IMR-90 (cell line): ENCODE data around the gene EAF1. TPM values are rescaled to one million over a fixed set of nuclear protein-coding genes. Genes with fewer than 3 reads are reported as not detected.

ENCODE experiments used
- ATAC-seq: fragments of 200-7000 bp; cut with Tn5 transposase; 2 replicates; pipeline ENCODE4 v1.9.1; 2020; ENCODE audit warnings: low read depth, mild to moderate bottlenecking, moderate library complexity
- BruUV-seq: library from RNA; stranded (reverse); fragments of 400-500 nt; replicated peaks from 2 replicates; lab custom pipeline; 2021; lab: Mats Ljungman, UMichigan
- CTCF ChIA-PET: fragments of 300-600 bp; formaldehyde crosslinking; extraction: SDS; loops from one replicate; lab custom pipeline; 2021; ENCODE audit warnings: antibody characterized with exemption; lab: Yijun Ruan, JAX
- POLR2A ChIA-PET: fragments of 300-600 bp; sonication (Branson Sonifier 250); formaldehyde crosslinking; loops from one replicate; lab custom pipeline; 2022; ENCODE audit warnings: antibody characterized with exemption; ENCODE audit not compliant: unreplicated experiment; lab: Charles Lee
- DNase-seq: peaks from one replicate; pipeline ENCODE4 v3.0.0; 2013
- H2AFZ ChIP-seq: replicated peaks from 2 replicates; pipeline ENCODE3; 2013; ENCODE audit warnings: low read length, mild to moderate bottlenecking; ENCODE audit not compliant: poor library complexity
- H2AK5ac ChIP-seq: 2 replicates; pipeline ENCODE4 v1.6.1; 2013; ENCODE audit warnings: low read depth, low read length, inconsistent platforms
- H2AK9ac ChIP-seq: replicated peaks from 2 replicates; pipeline ENCODE3; 2013; ENCODE audit warnings: mild to moderate bottlenecking, low read depth, low read length, moderate library complexity; ENCODE audit not compliant: poor library complexity
- H2BK120ac ChIP-seq: 2 replicates; pipeline ENCODE4 v1.6.1; 2013; ENCODE audit warnings: low read depth, low read length, inconsistent platforms
- H2BK15ac ChIP-seq: 3 replicates; pipeline ENCODE4 v1.6.1; 2013; ENCODE audit warnings: low read depth, low read length, inconsistent platforms
- H2BK20ac ChIP-seq: 2 replicates; pipeline ENCODE4 v1.6.1; 2013; ENCODE audit warnings: low read depth, mild to moderate bottlenecking, inconsistent platforms, low read length, moderate library complexity
- H2BK5ac ChIP-seq: 2 replicates; pipeline ENCODE4 v1.6.1; 2013; ENCODE audit warnings: mild to moderate bottlenecking, low read depth, low read length, inconsistent platforms; ENCODE audit not compliant: poor library complexity, severe bottlenecking
- H3K14ac ChIP-seq: replicated peaks from 2 replicates; pipeline ENCODE4 v1.6.1; 2013; ENCODE audit warnings: low read depth, low read length, inconsistent platforms
- H3K18ac ChIP-seq: 2 replicates; pipeline ENCODE4 v1.6.1; 2013; ENCODE audit warnings: low read depth, low read length, control low read depth
- H3K23ac ChIP-seq: 2 replicates; pipeline ENCODE4 v1.6.1; 2013; ENCODE audit warnings: low read depth, low read length, inconsistent platforms
- H3K27ac ChIP-seq: 2 replicates; pipeline ENCODE4 v1.5.1; 2013; ENCODE audit warnings: mild to moderate bottlenecking, control low read depth, low read length; ENCODE audit not compliant: insufficient read depth
- H3K27me3 ChIP-seq: 2 replicates; pipeline ENCODE4 v1.6.1; 2013; ENCODE audit warnings: low read length; ENCODE audit not compliant: control insufficient read depth, insufficient read depth
- H3K36me3 ChIP-seq: 2 replicates; pipeline ENCODE4 v1.6.1; 2013; ENCODE audit warnings: low read length, mixed read lengths; ENCODE audit not compliant: control insufficient read depth, insufficient read depth
- H3K4ac ChIP-seq: 2 replicates; pipeline ENCODE4 v1.6.1; 2013; ENCODE audit warnings: low read depth, low read length, inconsistent platforms
- H3K4me1 ChIP-seq: 2 replicates; pipeline ENCODE4 v1.6.1; 2013; ENCODE audit warnings: low read length, mixed read lengths; ENCODE audit not compliant: control insufficient read depth, insufficient read depth
- H3K4me2 ChIP-seq: 2 replicates; pipeline ENCODE4 v1.6.1; 2013; ENCODE audit warnings: low read depth, mild to moderate bottlenecking, control low read depth, low read length, moderate library complexity
- H3K4me3 ChIP-seq: 2 replicates; pipeline ENCODE4 v1.5.1; 2013; ENCODE audit warnings: low read depth, mild to moderate bottlenecking, control low read depth, low read length, moderate library complexity; ENCODE audit not compliant: insufficient read depth
- H3K56ac ChIP-seq: 2 replicates; pipeline ENCODE4 v1.6.1; 2013; ENCODE audit warnings: low read length, inconsistent platforms; ENCODE audit not compliant: insufficient read depth; ENCODE audit errors: extremely low read depth
- H3K79me1 ChIP-seq, 2 experiments: 2 replicates each; pipeline ENCODE4 v1.6.1; 2013; ENCODE audit warnings: low read length in 2 of 2, inconsistent platforms in 1 of 2, low read depth in 1 of 2
- H3K9ac ChIP-seq: 2 replicates; pipeline ENCODE4 v1.6.1; 2013; ENCODE audit warnings: low read depth, low read length, control low read depth
- H3K9me1 ChIP-seq: 2 replicates; pipeline ENCODE4 v1.6.1; 2013; ENCODE audit warnings: low read length, inconsistent platforms; ENCODE audit not compliant: insufficient read depth
- H3K9me3 ChIP-seq: 2 replicates; pipeline ENCODE4 v1.6.1; 2013; ENCODE audit warnings: low read length; ENCODE audit not compliant: control insufficient read depth, insufficient read depth
- H4K20me1 ChIP-seq: 2 replicates; pipeline ENCODE4 v1.6.1; 2013; ENCODE audit warnings: low read length, inconsistent platforms; ENCODE audit not compliant: insufficient read depth
- H4K5ac ChIP-seq: 2 replicates; pipeline ENCODE4 v1.6.1; 2013; ENCODE audit warnings: mild to moderate bottlenecking, low read depth, low read length, control low read depth
- H4K8ac ChIP-seq, 2 experiments: 2 replicates each; pipeline ENCODE4 v1.6.1; 2013; ENCODE audit warnings: low read depth in 2 of 2, low read length in 2 of 2, control low read depth in 1 of 2, inconsistent platforms in 1 of 2
- H4K91ac ChIP-seq: 2 replicates; pipeline ENCODE4 v1.6.1; 2013; ENCODE audit warnings: low read depth, low read length, inconsistent platforms; ENCODE audit not compliant: insufficient read depth
- BHLHE40 ChIP-seq: fragments of 150-350 bp; IDR thresholded peaks from 2 replicates; pipeline ENCODE4 v1.6.1; 2016; ENCODE audit warnings: mild to moderate bottlenecking, low read depth, low read length
- CEBPB ChIP-seq: IDR thresholded peaks from 2 replicates; pipeline ENCODE4 v1.6.1; 2012; ENCODE audit warnings: low read depth, low read length, improper control_type of control experiment
- CHD1 ChIP-seq: IDR thresholded peaks from 2 replicates; pipeline ENCODE4 v1.6.1; 2012; ENCODE audit warnings: low read depth, low read length, improper control_type of control experiment
- CTCF ChIP-seq: conservative IDR thresholded peaks from 2 replicates; pipeline ENCODE4 v1.5.1; 2012; ENCODE audit warnings: mild to moderate bottlenecking, low read depth, low read length, improper control_type of control experiment
- FOS ChIP-seq: fragments of 150-350 bp; IDR thresholded peaks from 2 replicates; pipeline ENCODE4 v1.6.1; 2016; ENCODE audit warnings: low read depth, low read length
- MAFK ChIP-seq: IDR thresholded peaks from 2 replicates; pipeline ENCODE4 v1.6.1; 2012; ENCODE audit warnings: low read depth, low read length, improper control_type of control experiment
- MAZ ChIP-seq: IDR thresholded peaks from 2 replicates; pipeline ENCODE4 v1.6.1; 2012; ENCODE audit warnings: low read depth, mild to moderate bottlenecking, low read length, improper control_type of control experiment, moderate library complexity, borderline replicate concordance
- MXI1 ChIP-seq: IDR thresholded peaks from 2 replicates; pipeline ENCODE4 v1.6.1; 2012; ENCODE audit warnings: low read depth, mild to moderate bottlenecking, low read length, moderate library complexity, borderline replicate concordance
- NFE2L2 ChIP-seq: fragments of 150-350 bp; IDR thresholded peaks from 2 replicates; pipeline ENCODE4 v1.6.1; 2016; ENCODE audit warnings: low read depth, mild to moderate bottlenecking, low read length
- POLR2A ChIP-seq: IDR thresholded peaks from 2 replicates; pipeline ENCODE4 v1.6.1; 2012; ENCODE audit warnings: mild to moderate bottlenecking, low read depth, low read length
- RAD21 ChIP-seq: IDR thresholded peaks from 2 replicates; pipeline ENCODE4 v1.6.1; 2012; ENCODE audit warnings: low read length, improper control_type of control experiment
- RCOR1 ChIP-seq: IDR thresholded peaks from 2 replicates; pipeline ENCODE4 v1.6.1; 2012; ENCODE audit warnings: mild to moderate bottlenecking, low read length, improper control_type of control experiment; ENCODE audit not compliant: insufficient replicate concordance
- RFX5 ChIP-seq: IDR thresholded peaks from 2 replicates; pipeline ENCODE4 v1.8.0; 2012; ENCODE audit warnings: low read depth, mild to moderate bottlenecking, low read length, moderate library complexity
- SMC3 ChIP-seq: fragments of 150-350 bp; IDR thresholded peaks from 2 replicates; pipeline ENCODE4 v1.6.1; 2016; ENCODE audit warnings: low read depth, mild to moderate bottlenecking, antibody characterized with exemption, low read length, moderate library complexity
- WGBS, 2 experiments: methylation state at CpG; one replicate each; pipeline versions ENCODE4 v1.1.5 to v1.1.7; 2013; ENCODE audit warnings: missing lambda C conversion rate in 2 of 2; ENCODE audit not compliant: insufficient read length in 1 of 2; ENCODE audit errors: extremely low coverage in 2 of 2; 5-methylcytosine and 5-hydroxymethylcytosine counted together
- dilution Hi-C: fragments of 300-500 bp; cut with HindIII; formaldehyde crosslinking; loops from one replicate; pipeline ENCODE4 v1.14.3; 2018; ENCODE audit warnings: low sequenced_read_pairs; ENCODE audit not compliant: unreplicated experiment
- in situ Hi-C: fragments of 300-500 bp; cut with MboI; formaldehyde crosslinking; loops from 3 replicates; pipeline ENCODE4 v1.14.3; 2019; ENCODE audit warnings: low sequenced_read_pairs, inconsistent platforms, mixed read lengths
- intact Hi-C: fragments of 100-400 bp; cut with micrococcal nuclease; formaldehyde crosslinking; loops from 2 replicates; pipeline ENCODE4 v1.10.0; 2022
- polyA plus RNA-seq, 3 experiments: library from polyadenylated mRNA; depleted of rRNA; stranded (reverse); fragments of >200 nt; gene quantifications; 2 replicates each; pipeline ENCODE4 v1.2.3, GENCODE V29; 2012; ENCODE audit warnings: low replicate concordance in 1 of 3
- total RNA-seq: library from RNA; depleted of rRNA; stranded (reverse); fragments of >200 nt; gene quantifications from 2 replicates; pipeline ENCODE4 v1.2.3, GENCODE V29; 2012
- TF ChIP-seq, protein P1 (sequence below): fragments of 150-350 bp; IDR thresholded peaks from 2 replicates; pipeline ENCODE4 v1.6.1; 2016; ENCODE audit warnings: low read depth, mild to moderate bottlenecking, low read length, moderate library complexity, borderline replicate concordance
- TF ChIP-seq, protein P2 (sequence below): fragments of 150-350 bp; IDR thresholded peaks from 2 replicates; pipeline ENCODE4 v1.6.1; 2017; ENCODE audit warnings: mild to moderate bottlenecking, antibody characterized with exemption, low read length, low read depth

Gene EAF1
- total and polyA plus RNA-seq, 2 of the 4 experiments (the other 2 are of a cell fraction) = 7.0 to 21.3 TPM

DNA sequence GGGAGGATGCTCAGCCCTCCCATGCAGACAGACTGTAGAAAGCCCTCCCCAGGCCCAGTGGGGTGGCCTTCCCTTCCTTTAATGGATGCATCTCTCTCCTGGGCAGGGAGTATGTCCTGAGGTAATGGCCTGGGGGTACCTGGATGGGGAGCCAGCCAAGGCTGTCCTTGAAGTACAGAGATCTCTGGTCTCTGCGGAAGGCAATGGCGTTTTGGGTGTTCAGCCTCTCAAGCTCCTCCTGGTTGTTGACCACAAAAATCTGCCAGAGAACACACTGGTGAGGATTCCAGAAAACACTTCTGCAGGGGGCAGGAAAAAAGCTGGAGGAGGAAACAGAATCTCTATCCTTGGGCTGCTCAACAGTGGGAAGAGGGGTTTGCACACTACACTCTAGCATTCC is 28.9 kb downstream of the EAF1 start:
- dilution Hi-C loops = no loop called here
- WGBS, 2 experiments = 95% methylated on average over 2 of the region's 2 CpGs; no CpG with 5 or more reads in 1 of the 2 experiments

More for the DNA sequence above, 28.9 kb downstream of the EAF1 start:
- H4K8ac ChIP-seq = no peak overlapping the region
- no peak overlapping the region for H2AK5ac ChIP-seq
- H3K9me1 ChIP-seq = no peaks in the 10 kb centered on the region
- no peak for DNase-seq
- peaks cover 2% of the 10 kb centered on the region; the same call in 1 of the 2 replicates for H3K9me3 ChIP-seq
- intact Hi-C loops = no loop called here
- H3K23ac ChIP-seq = no peak overlapping the region
- H2AFZ ChIP-seq = no peak overlapping the region
- no peaks in the 10 kb centered on the region for H3K4me1 ChIP-seq
- no peaks in the 10 kb centered on the region; the same call in 1 of the 2 replicates for H3K27me3 ChIP-seq
- H3K56ac ChIP-seq = no peak overlapping the region
- no TSS peak for BruUV-seq
- no peak overlapping the region for H2BK120ac ChIP-seq
- in situ Hi-C loops = no loop called here
- ChIA-PET CTCF (interaction anchor here (0.7 kb wide), 1 partner anchor 120 kb away, joined by 3 read pairs; no protein-coding TSS in a partner anchor), POLR2A (no interaction called here)
- H3K36me3 ChIP-seq = no peaks in the 10 kb centered on the region
- H4K20me1 ChIP-seq = no peaks in the 10 kb centered on the region; the same call in 1 of the 2 replicates
- H2BK5ac ChIP-seq = no peak overlapping the region
- no peak overlapping the region for H3K4me2 ChIP-seq
- ATAC-seq = no peak
- H3K4ac ChIP-seq = no peak overlapping the region
- no peak overlapping the region for H3K9ac ChIP-seq
- H3K14ac ChIP-seq = no peak overlapping the region
- no peak overlapping the region for H2BK20ac ChIP-seq
- no peak overlapping the region for H4K5ac ChIP-seq
- H3K27ac ChIP-seq = no peak overlapping the region
- peak overlapping the region; percentile 0 for H2AK9ac ChIP-seq
- TF ChIP-seq RFX5 (no peak), BHLHE40 (no peak), MAFK (no peak), CTCF (no peak), MAZ (no peak), RCOR1 (no peak), CHD1 (no peak), POLR2A (no peak), CEBPB (no peak), SMC3 (no peak), MXI1 (no peak), NFE2L2 (no peak), RAD21 (no peak), FOS (no peak)
- TF ChIP-seq, protein P1, sequence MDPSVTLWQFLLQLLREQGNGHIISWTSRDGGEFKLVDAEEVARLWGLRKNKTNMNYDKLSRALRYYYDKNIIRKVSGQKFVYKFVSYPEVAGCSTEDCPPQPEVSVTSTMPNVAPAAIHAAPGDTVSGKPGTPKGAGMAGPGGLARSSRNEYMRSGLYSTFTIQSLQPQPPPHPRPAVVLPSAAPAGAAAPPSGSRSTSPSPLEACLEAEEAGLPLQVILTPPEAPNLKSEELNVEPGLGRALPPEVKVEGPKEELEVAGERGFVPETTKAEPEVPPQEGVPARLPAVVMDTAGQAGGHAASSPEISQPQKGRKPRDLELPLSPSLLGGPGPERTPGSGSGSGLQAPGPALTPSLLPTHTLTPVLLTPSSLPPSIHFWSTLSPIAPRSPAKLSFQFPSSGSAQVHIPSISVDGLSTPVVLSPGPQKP = no peak
- TF ChIP-seq, protein P2, sequence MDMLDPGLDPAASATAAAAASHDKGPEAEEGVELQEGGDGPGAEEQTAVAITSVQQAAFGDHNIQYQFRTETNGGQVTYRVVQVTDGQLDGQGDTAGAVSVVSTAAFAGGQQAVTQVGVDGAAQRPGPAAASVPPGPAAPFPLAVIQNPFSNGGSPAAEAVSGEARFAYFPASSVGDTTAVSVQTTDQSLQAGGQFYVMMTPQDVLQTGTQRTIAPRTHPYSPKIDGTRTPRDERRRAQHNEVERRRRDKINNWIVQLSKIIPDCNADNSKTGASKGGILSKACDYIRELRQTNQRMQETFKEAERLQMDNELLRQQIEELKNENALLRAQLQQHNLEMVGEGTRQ = no peak
- H4K91ac ChIP-seq = no peak overlapping the region
- H2BK15ac ChIP-seq = no peak overlapping the region
- H3K18ac ChIP-seq = no peak overlapping the region
- H3K4me3 ChIP-seq = no peak overlapping the region
- H3K79me1 ChIP-seq = no peaks in the 10 kb centered on the region
